Activated T-cell treated with anti-CD3 and anti-CD28 coated beads for 24 hours (primary cell): ENCODE measurements around the gene POT1.
"Not testable (repeated sequence)": the region's sequence is repeated elsewhere in the genome, so short reads cannot be mapped to it uniquely, and the experiment has no call there.

Experiments used
- DNase-seq: peaks from one replicate; pipeline ENCODE4 v3.0.0-alpha.2; 2020; ENCODE audit warnings: low read depth

Gene POT1

DNA sequence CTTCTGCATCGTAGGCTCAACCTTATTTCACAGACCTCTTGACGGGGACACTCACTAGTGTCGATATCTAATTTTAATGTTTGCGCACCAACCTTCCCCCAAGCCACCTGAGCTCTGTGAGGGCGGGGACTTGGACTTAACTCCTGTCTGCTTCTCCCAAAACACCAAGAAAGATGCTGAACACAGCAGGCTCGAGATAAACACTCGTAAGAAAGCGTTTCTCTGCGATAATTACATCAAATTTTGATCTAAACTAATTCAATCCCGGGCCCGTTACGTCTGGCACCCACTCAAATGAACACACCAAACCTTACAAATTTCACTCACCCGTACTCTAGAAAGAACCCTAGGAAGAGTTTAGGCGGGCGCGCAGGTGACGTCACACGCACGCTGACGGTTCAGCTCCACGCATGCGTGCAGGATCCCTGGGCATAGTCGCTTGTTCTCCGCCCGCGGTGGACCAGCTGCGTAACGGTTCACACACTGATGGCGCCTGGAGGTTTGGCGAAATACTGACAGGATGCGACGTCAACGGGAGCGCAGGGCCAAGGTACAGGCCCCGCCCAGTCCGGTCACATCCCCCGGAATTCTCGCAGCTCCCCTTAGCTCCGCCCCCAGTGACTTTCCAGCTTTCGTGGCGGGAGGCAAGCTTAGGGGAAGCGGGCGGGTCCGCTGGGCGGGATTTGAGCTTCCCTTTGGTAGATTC lies at the start of gene POT1:
Gene POT1, minus strand, starts transcription at position 359 of the 706 bp plus-strand sequence. CDS start 32,652 bp downstream, outside the sequence.
- DNase-seq, result peak; percentile 97

GRCh38 chr7:124975131-124975530 lies 45.5 kb upstream of the POT1 start:
- not testable (repeated sequence) for DNase-seq

DNA sequence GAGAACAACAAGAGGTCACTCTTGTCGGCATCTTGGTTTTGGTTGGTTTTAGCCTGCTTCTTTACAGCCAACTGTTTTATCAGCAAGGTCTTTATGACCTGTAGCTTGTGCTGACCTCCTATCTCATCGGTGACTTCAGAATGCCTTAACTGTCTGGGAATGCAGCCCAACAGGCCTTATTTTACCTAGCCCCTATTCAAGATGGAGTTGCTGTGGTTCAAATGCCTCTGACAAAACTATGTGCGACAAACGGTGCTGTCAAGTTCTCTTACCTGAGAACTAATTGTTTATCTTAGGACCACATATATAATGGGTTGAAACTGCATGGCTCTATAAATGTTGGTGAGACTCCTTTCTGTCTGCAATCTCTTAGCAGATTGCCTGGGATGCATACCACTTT lies 35.9 kb upstream of the POT1 start:
- DNase-seq, result no peak

DNA sequence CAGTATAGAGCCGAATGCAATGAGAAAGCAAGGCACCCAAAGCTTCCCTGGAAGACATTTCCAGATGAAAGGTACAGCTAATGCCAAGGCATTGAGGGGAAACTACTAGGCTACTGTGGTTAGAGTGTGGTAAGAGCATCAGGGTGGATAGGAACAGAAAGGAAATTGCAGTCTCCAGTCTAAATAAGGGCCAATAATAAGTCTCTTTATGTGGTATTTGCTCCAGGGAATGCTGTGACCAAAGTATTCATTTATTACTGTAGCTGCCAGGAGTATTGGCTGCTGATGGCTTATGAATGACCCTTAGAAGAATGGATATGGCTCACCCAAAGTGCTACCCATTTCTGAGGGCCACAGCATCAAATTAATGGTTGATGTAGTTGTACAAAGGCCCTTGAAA lies 30.1 kb upstream of the POT1 start:
- no peak for DNase-seq

DNA sequence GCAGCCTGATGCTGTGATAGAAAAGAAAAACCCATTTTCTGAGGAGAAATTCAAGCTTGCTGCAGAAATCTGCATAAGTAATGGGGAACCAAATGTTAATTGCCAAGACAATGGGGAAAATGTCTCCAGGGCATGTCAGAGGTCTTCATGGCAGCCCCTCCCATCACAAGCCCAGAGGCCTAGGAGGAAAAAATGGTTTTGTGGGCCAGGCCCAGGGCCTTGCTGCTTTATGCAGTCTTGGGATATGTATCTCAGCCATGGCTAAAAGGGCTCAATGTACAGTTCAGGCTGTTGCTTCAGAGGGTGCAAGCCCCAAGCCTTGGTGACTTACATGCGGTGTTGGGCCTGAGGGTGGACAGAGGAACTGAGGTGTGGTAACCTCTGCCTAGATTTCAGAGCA lies 28.3 kb upstream of the POT1 start:
- not testable (repeated sequence) for DNase-seq

DNA sequence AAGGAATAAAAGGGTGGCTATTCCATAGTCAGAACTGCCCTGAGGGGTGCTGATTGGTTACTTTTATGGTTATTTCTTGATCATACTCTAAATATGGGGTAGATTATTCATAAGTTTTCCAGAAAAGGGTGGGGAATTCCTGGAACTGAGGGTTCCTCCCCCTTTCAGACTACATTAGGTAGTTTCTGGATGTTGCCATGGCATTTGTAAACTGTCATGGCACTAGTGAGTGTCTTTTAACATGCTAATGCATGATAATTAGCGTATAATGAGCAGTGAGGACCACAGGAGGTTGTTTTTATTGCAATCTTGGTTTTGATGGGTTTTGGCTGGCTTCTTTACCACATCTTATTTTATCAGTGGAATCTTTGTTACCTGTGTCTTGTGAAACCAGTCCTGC lies 26.5 kb upstream of the POT1 start:
- DNase-seq, result no peak

DNA sequence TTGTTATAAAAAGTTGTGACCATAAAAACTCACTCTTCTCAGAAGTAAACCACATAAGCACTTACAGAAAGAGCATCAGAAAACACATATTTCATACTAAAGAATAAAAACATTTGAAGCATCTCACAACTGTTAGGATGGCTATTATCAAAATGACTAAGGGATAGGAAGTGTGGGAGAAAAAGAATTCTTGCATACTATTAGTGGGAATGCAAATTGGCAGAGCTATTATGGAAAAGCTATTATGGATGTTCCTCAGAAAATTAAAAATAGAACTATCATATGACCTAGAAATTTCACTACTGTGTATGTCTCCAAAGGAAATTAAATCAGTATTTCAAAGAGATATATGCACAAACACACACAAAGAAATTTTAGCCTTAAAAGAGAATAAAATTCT lies 25.2 kb upstream of the POT1 start:
- no peak for DNase-seq

DNA sequence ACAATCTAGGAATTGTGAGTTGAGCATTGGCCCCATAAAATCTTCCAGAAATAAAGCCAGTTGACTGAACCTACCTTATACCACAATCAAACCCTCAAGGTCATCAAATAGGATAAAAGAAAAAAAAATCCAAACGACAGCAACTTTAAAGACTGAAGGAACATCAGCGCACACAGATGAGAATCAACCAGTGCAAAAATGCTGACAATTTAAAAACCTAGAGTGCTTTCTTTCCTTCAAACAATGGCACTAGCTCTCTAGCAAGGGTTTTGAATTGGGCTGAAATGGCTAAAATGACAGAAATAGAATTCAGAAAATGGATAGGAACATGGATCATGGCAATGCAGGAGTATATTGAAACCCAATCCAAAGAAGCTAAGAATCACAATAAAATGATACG lies 16.1 kb upstream of the POT1 start:
- DNase-seq, result no peak

DNA sequence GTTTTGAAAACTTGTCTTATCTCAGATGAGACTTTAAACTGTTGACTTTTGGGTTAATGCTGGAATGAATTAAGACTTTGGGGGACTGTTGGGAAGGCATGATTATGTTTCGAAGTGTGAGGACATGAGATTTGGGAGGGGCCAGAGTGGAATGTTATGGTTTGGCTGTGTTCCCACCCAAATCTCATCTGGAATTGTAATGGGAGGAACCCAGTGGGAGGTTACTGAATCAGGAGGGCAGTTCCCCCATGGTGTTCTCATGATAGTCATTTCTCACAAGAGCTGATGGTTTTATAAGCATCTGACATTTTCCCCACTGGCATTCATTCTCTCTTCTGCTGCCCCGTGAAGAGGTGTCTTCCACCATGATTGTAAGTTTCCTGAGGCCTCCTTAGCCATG lies 13.8 kb upstream of the POT1 start:
- DNase-seq, result no peak

DNA sequence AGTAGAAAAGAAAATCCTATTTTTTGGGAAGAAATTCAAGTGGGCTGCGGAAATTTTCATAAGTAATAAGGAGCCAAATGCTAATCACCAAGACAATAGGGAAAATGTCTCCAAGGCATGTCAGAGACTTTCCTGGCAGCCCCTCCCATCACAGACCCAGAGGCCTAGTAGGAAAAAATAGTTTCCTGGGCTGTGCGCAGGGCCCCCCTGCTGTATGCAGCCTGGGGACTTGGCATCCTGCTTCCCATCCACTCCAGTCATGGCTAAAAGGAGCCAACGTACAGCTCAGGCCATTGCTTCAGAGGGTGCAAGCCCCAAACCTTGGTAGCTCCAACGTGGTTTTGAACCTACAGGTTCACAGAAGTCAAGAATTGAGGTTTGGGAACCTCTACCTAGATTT lies 12.8 kb upstream of the POT1 start:
- no peak for DNase-seq

DNA sequence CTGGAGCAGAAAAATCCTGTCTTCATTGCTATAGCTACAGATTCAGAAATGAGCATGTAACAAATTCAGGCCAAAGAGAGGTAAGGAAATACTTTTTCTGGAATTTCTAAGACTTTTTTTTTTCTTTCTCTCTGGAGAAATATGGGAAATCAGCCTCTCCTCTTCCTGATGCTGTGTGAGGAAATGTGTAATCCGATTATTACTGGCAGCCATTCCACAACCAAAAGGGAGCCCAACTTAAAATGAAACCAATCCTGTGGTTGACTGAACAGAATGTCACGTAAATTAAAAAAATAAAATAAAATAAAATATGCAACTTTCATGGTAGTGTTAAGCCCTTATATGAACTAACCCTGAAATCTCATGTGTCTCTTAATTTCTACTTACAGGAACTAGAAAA lies 10.7 kb upstream of the POT1 start:
- no peak for DNase-seq

GRCh38 chr7:124938128-124938527 lies 8.5 kb upstream of the POT1 start:
- DNase-seq, result no peak

DNA sequence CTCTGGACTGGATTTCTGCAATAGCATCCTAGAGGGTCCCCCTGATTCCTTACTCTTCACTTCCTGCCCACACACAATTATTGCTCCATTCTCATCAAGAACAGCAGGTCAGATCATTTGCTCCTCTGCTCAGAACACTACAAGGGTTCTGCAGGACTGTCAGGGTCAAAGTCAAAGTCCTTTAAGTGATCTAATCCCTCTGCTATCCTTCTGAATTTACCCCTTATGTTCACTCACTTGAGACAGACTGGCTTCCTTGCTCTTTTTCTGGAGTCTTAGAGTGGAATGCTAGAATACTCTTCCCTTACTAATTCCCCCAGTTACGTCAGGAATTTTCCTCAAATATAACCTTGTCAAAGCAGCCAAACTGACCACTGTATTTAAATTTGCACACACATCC lies 7.5 kb upstream of the POT1 start:
- DNase-seq, result no peak

DNA sequence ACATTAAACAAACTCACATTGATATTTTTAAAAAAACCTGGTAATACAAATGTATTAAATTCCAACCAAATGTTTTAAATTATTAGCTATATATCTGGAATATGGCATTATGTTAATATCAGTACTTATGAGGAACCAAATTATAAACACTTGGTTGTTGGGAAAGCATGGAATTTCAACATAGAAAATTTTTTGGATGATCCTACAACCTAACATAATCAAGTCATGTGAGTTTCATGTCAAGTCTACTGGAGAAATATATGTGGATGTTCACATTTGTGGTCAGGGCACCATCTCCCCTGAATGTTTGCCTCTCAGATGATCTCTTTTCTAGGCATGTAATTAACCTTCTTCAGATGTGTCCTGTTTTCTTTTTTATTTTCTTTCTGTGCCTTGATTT lies 5.2 kb upstream of the POT1 start:
- no peak for DNase-seq

GRCh38 chr7:124930655-124931597 lies 1.3 kb upstream of the POT1 start:
- DNase-seq, result no peak

DNA sequence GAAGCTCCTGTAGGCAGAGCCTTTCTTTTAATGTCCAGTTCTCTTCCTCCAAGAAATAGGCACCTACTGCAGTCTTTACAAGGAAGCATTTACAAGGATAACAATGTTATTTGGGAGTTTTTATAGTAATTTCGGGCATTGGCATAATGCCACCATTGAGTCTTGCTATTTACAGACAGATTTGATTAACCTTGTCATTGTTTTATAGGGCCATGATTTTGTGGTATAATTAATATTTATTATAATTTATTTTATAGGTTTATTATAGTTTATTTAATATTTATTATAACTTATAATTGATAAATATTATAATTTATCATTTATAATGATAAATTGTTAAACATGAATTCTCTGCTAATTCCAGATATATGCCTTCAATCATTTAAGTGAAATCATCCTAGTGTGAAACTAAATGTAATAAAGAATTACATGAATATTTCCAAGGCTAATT lies 573 bp upstream of the POT1 start:
- DNase-seq, result no peak

GRCh38 chr7:124924906-124925305 lies 4.7 kb downstream of the POT1 start:
- no peak for DNase-seq

DNA sequence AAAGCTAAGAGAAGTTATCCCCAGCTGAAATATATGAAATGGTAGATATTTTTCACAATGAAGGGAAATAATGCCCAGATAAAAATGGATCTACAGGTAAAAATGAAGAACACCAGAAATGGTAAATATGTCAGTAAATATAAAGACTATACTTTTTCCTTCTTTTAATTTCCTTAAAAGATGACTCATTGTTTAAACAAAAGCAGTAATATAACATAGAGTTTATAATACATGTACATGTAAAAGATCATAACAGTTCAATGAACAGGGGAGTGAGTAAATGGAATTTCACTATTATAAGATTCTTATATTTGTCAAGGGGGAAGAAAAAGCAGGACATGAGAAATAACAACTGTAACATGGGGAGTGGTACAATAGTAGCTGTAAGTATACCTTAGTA lies 7.4 kb downstream of the POT1 start:
- no peak for DNase-seq

DNA sequence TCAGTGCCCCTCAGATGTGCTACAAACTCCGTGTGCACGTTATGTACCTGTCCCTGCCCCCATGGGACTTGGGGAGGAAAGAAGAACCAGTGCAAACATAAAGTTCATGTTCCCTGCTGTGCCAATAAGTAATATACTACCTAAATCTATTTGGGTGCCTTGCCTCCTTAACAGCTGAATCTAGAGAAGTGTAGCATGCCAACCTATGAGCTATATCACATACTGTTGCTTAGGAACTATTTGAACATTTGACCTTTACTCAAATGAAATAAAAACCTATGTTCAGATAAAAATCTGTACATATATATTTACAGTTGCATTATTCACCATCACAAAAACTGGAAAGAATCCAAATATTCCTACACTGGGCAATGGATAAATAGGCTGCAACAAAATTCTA lies 9.8 kb downstream of the POT1 start:
- no peak for DNase-seq

- no peak for DNase-seq
These were observed 11.0 kb downstream of the POT1 start for GRCh38 chr7:124918662-124919061.

GRCh38 chr7:124915242-124915641 lies 14.4 kb downstream of the POT1 start:
- DNase-seq, result no peak

- DNase-seq, result no peak
These were observed 15.3 kb downstream of the POT1 start for GRCh38 chr7:124914298-124914697.

- no peak for DNase-seq
These were observed 16.7 kb downstream of the POT1 start for GRCh38 chr7:124912972-124913371.
